Adrenal gland (tissue), 5 donors: ENCODE measurements around the gene PROX1.

ENCODE experiments used
- POLR2A ChIP-seq, 2 donors: fragments of 450-650 bp; IDR thresholded peaks; one replicate each; pipeline ENCODE4 v1.6.1; 2017; ENCODE audit warnings: antibody characterized with exemption in 2 of 2, mild to moderate bottlenecking in 2 of 2, moderate library complexity in 1 of 2
- TF ChIP-seq, protein P1 (sequence below), 6 experiments: fragments of 450-650 bp in 4 of 6; fragments of 200-600 bp in 2 of 6; sonication (generic) in 1 of 6; IDR thresholded peaks; 1 replicate in 5 of 6; 2 replicates in 1 of 6; pipeline versions ENCODE4 v1.5.1 to v1.8.0; 2016 to 2021; ENCODE audit warnings: antibody characterized with exemption in 6 of 6, mild to moderate bottlenecking in 2 of 6, moderate library complexity in 1 of 6
- donor health status: DM: no; HTN: no; CAD: no.

DNA sequence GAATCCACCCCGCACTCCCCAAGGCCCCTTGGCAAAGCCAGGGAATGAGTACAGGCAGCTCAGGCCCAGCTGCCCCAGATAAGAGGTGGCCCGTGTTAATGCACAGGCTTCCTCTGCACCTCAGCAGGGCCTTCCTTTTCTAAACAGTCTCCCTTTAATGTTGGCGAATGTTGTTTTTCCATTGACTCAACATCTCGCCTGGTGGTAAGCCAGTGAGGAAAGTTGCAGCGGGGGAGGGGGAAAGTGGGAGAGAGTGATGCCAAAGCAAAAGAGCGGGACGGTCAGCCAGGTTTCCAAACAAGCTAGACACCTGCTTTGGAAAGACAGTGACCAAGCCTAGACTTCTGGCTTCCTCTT lies 10.3 kb upstream of the PROX1 start:
- TF ChIP-seq, protein P1, sequence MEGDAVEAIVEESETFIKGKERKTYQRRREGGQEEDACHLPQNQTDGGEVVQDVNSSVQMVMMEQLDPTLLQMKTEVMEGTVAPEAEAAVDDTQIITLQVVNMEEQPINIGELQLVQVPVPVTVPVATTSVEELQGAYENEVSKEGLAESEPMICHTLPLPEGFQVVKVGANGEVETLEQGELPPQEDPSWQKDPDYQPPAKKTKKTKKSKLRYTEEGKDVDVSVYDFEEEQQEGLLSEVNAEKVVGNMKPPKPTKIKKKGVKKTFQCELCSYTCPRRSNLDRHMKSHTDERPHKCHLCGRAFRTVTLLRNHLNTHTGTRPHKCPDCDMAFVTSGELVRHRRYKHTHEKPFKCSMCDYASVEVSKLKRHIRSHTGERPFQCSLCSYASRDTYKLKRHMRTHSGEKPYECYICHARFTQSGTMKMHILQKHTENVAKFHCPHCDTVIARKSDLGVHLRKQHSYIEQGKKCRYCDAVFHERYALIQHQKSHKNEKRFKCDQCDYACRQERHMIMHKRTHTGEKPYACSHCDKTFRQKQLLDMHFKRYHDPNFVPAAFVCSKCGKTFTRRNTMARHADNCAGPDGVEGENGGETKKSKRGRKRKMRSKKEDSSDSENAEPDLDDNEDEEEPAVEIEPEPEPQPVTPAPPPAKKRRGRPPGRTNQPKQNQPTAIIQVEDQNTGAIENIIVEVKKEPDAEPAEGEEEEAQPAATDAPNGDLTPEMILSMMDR (IDR thresholded peaks at IDR 0.05), result no peak
- no peak for TF ChIP-seq POLR2A (IDR thresholded peaks at IDR 0.05)
